Common myeloid progenitor, CD34-positive (primary cell): ENCODE data around the gene ATP2B2.

Experiments used
- CTCF ChIA-PET: fragments of 350-600 bp; sonication (Branson Sonifier 250); formaldehyde crosslinking; loops from one replicate; lab custom pipeline; 2021; ENCODE audit warnings: antibody characterized with exemption; lab: Charles Lee
- POLR2A ChIA-PET: fragments of 350-600 bp; sonication (Branson Sonifier 250); formaldehyde crosslinking; loops from one replicate; lab custom pipeline; 2021; ENCODE audit warnings: antibody characterized with exemption; lab: Charles Lee
- DNase-seq, 3 donors: peaks; one replicate each; pipeline versions ENCODE4 v3.0.0 to v3.0.0-alpha.2; 2013
- H3K27ac ChIP-seq, 2 experiments: 1 replicate in 1 of 2; 2 replicates in 1 of 2; pipeline ENCODE4 v1.7.0; 2013; ENCODE audit warnings: inconsistent platforms in 2 of 2, low read length in 2 of 2, mild to moderate bottlenecking in 2 of 2, low read depth in 1 of 2, moderate library complexity in 1 of 2; ENCODE audit not compliant: severe bottlenecking in 2 of 2, insufficient read depth in 1 of 2, poor library complexity in 1 of 2
- H3K27me3 ChIP-seq, 5 experiments: replicated peaks in 2 of 5; 1 replicate in 3 of 5; 2 replicates in 2 of 5; pipeline versions ENCODE4 v1.6.1 to v1.7.0; 2013; ENCODE audit warnings: low read length in 4 of 5, mild to moderate bottlenecking in 2 of 5, moderate library complexity in 2 of 5, inconsistent platforms in 1 of 5; ENCODE audit not compliant: insufficient read depth in 5 of 5, control insufficient read depth in 4 of 5
- H3K36me3 ChIP-seq, 4 experiments: 1 replicate in 2 of 4; 2 replicates in 2 of 4; pipeline versions ENCODE4 v1.6.1 to v1.7.0; 2013; ENCODE audit warnings: low read length in 3 of 4, control low read depth in 1 of 4, mild to moderate bottlenecking in 1 of 4; ENCODE audit not compliant: control insufficient read depth in 4 of 4, insufficient read depth in 4 of 4
- H3K4me1 ChIP-seq, 4 experiments: 1 replicate in 3 of 4; 2 replicates in 1 of 4; pipeline versions ENCODE4 v1.6.1 to v1.7.1; 2013; ENCODE audit warnings: low read length in 3 of 4, mild to moderate bottlenecking in 3 of 4, control low read depth in 1 of 4, inconsistent platforms in 1 of 4, moderate library complexity in 1 of 4; ENCODE audit not compliant: control insufficient read depth in 4 of 4, insufficient read depth in 4 of 4; ENCODE audit errors: control extremely low read depth in 1 of 4
- H3K4me3 ChIP-seq, 7 experiments: 1 replicate in 4 of 7; 2 replicates in 3 of 7; pipeline versions ENCODE4 v1.5.1 to v1.7.0; 2013; ENCODE audit warnings: mild to moderate bottlenecking in 7 of 7, low read length in 6 of 7, moderate library complexity in 6 of 7, inconsistent platforms in 2 of 7, low read depth in 2 of 7, control low read depth in 1 of 7; ENCODE audit not compliant: insufficient read depth in 4 of 7, control insufficient read depth in 1 of 7; ENCODE audit errors: extremely low read depth in 1 of 7
- H3K9me3 ChIP-seq, 5 experiments: 1 replicate in 4 of 5; 2 replicates in 1 of 5; pipeline versions ENCODE4 v1.6.1 to v1.7.1; 2013; ENCODE audit warnings: low read length in 4 of 5, mild to moderate bottlenecking in 2 of 5, inconsistent platforms in 1 of 5, low read depth in 1 of 5, moderate library complexity in 1 of 5; ENCODE audit not compliant: control insufficient read depth in 4 of 5, insufficient read depth in 2 of 5; ENCODE audit errors: control extremely low read depth in 1 of 5
- WGBS: methylation state at CpG from one replicate; pipeline ENCODE4 v1.1.5; 2013; ENCODE audit not compliant: insufficient coverage; 5-methylcytosine and 5-hydroxymethylcytosine counted together

Gene ATP2B2

DNA sequence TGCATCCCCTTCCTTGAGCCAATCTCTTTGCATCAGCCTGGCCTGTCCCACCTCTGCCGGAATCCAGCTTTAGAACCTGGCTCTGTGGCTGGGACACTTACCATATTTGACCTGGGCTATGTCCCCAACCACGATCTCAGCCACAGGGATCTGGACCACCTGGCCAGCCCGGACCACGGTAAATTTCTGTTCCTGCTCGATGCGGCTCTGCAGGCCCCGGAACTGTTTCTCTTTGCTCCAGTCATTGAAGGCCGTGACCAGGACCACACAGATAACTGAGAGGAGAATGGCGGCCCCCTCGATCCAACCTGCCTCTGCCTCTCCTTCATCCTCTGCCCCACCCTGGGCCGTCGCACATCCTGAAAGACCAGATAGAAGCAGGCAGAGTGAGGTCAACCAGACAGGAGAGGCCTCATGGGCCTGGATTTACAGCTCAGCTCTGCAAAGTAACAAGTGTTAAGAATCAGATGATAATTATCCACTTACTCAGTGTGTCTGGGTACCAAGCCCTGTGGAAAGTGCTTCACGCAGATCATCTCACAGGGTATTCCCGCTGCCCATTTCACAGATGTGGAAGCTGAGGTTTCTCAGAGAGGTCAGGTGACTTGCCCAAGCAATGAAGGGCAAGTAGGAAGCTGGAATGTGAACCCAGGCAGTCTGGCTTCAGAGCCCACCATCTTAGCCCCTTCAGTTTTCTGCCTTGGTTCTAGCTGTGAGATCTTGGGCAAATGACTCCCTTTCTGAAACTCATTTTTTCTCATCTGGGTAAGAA lies 103.2 kb downstream of the ATP2B2 start:
- WGBS = 97% methylated on average over 14 of the region's 14 CpGs
- no peaks in the 10 kb centered on the region for H3K36me3 ChIP-seq
- CTCF ChIA-PET = interaction anchor here (2.0 kb wide), 1 partner anchor 338 kb away, joined by 4 read pairs; no protein-coding TSS in a partner anchor

GRCh38 chr3:10400749-10401495 lies 104.5 kb downstream of the ATP2B2 start:
- no peak for DNase-seq
- Histone ChIP-seq H3K27ac (no peak overlapping the region), H3K4me3 (no peak overlapping the region), H3K9me3 (no peaks in the 10 kb centered on the region), H3K36me3 (no peaks in the 10 kb centered on the region), H3K27me3 (no peaks in the 10 kb centered on the region), H3K4me1 (peaks cover 0 to 4% (median 2%) of the 10 kb centered on the region in 4 experiments)
- CTCF ChIA-PET = interaction anchor here (1.3 kb wide), 1 partner anchor 17 kb away, joined by 4 read pairs; no protein-coding TSS in a partner anchor
- POLR2A ChIA-PET = no interaction called here
- WGBS = 97% methylated on average over 10 of the region's 12 CpGs

More for the DNA sequence above, 103.2 kb downstream of the ATP2B2 start:
- Histone ChIP-seq H3K27ac (no peak overlapping the region), H3K4me3 (no peak overlapping the region), H3K27me3 (no peaks in the 10 kb centered on the region), H3K9me3 (no peaks in the 10 kb centered on the region), H3K4me1 (no peaks in the 10 kb centered on the region)
- POLR2A ChIA-PET = no interaction called here
- no peak for DNase-seq

GRCh38 chr3:10400050-10400748 lies 105.2 kb downstream of the ATP2B2 start:
- no peak for DNase-seq
- peaks cover 0 to 8% (median 7%) of the 10 kb centered on the region in 4 experiments for H3K4me1 ChIP-seq
- 94% methylated on average over 6 of the region's 8 CpGs for WGBS
- H3K27ac ChIP-seq = no peak overlapping the region
- ChIA-PET CTCF (interaction anchor here (1.3 kb wide), 1 partner anchor 18 kb away, joined by 4 read pairs; no protein-coding TSS in a partner anchor), POLR2A (no interaction called here)
- no peak overlapping the region for H3K4me3 ChIP-seq
- no peaks in the 10 kb centered on the region for H3K27me3 ChIP-seq
- no peaks in the 10 kb centered on the region for H3K36me3 ChIP-seq
- H3K9me3 ChIP-seq = no peaks in the 10 kb centered on the region

DNA sequence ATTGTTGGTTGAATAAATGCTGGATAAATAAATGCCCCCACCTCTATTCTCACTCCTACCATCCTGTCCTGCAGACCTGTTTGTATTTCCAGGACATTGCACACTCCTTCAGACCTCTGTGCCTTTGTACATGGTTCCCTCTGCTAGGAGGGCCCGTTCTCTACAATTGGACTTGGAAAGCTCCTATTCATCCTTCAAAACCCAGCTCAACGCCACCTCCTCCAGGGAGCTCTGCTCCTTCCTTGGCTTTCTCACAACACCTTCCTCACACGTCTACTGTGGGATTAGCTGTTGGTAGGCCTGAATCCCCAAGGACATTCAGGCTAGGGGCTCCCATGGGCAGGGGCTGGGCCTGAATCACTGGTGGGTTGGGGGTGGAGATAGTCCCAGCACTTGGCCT lies 105.8 kb downstream of the ATP2B2 start:
- POLR2A ChIA-PET = no interaction called here
- H3K27ac ChIP-seq = no peak overlapping the region
- H3K27me3 ChIP-seq = no peaks in the 10 kb centered on the region
- H3K4me1 ChIP-seq = peaks cover 0 to 10% (median 7%) of the 10 kb centered on the region in 4 experiments
- no peaks in the 10 kb centered on the region for H3K9me3 ChIP-seq
- 83% methylated on average over 1 of the region's 3 CpGs for WGBS
- DNase-seq = no peak
- no peak overlapping the region for H3K4me3 ChIP-seq
- CTCF ChIA-PET = interaction anchor here (1.3 kb wide), 1 partner anchor 18 kb away, joined by 4 read pairs; no protein-coding TSS in a partner anchor
- H3K36me3 ChIP-seq = no peaks in the 10 kb centered on the region

DNA sequence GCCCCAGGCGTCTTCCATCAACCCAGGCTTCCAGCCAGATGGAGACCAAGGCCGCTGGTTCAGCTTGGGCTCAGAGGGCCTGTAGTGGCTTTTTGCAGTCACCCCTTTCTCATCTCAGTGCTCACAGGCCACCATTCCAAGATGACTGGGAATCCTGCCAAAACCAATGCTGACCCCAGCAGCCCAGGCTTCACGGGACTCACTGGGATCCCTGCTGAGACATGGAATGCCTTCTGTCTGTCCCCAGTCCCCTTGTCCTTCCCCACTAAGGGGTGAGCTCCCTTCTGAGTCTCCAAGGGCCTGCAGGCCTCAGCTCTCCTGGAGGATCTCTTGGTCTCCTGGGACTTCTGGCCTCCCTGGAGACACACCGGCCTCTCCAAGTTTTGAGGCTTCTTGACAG lies 107.0 kb downstream of the ATP2B2 start:
- Histone ChIP-seq H3K4me3 (no peak overlapping the region), H3K9me3 (no peaks in the 10 kb centered on the region), H3K27ac (no peak overlapping the region), H3K36me3 (no peaks in the 10 kb centered on the region), H3K27me3 (no peaks in the 10 kb centered on the region), H3K4me1 (peaks cover 0 to 10% (median 7%) of the 10 kb centered on the region in 4 experiments)
- 96% methylated on average over 4 of the region's 4 CpGs for WGBS
- DNase-seq = no peak
- ChIA-PET POLR2A (no interaction called here), CTCF (no interaction called here)

- 100% methylated on average over 3 of the region's 4 CpGs for WGBS
- Histone ChIP-seq H3K4me3 (no peak overlapping the region), H3K36me3 (no peaks in the 10 kb centered on the region), H3K27me3 (no peaks in the 10 kb centered on the region), H3K27ac (no peak overlapping the region), H3K4me1 (peaks cover 0 to 10% (median 7%) of the 10 kb centered on the region in 4 experiments), H3K9me3 (no peaks in the 10 kb centered on the region)
- CTCF ChIA-PET = no interaction called here
- no peak for DNase-seq
- POLR2A ChIA-PET = no interaction called here
Measured at GRCh38 chr3:10397879-10398278, 107.5 kb downstream of the ATP2B2 start.
